Psoas muscle (tissue), 8 donors: ENCODE data around the gene TECPR2. TPM values are rescaled to one million over a fixed set of nuclear protein-coding genes. Genes with fewer than 3 reads are reported as not detected.

Experiments used
- ATAC-seq, 4 donors: fragments of 200-7000 bp; cut with Tn5 transposase; one replicate each; pipeline ENCODE4 v1.9.1; 2020; ENCODE audit warnings: moderate library complexity in 3 of 4, mild to moderate bottlenecking in 2 of 4
- DNase-seq, 2 donors: peaks; one replicate each; pipeline ENCODE4 v3.0.0-alpha.2; 2020
- H3K27ac ChIP-seq: fragments of 200-600 bp; one replicate; pipeline ENCODE4 v1.8.0; 2022
- H3K27me3 ChIP-seq, 3 donors: fragments of 200-600 bp in 1 of 3; one replicate each; pipeline versions ENCODE4 v1.6.1 to v1.8.0; 2013 to 2022; ENCODE audit warnings: low read length in 2 of 3, mild to moderate bottlenecking in 2 of 3, moderate library complexity in 1 of 3; ENCODE audit not compliant: insufficient read depth in 3 of 3
- H3K36me3 ChIP-seq, 2 donors: fragments of 200-600 bp in 1 of 2; one replicate each; pipeline versions ENCODE4 v1.6.1 to v1.8.0; 2013 to 2022; ENCODE audit warnings: low read depth in 1 of 2, mild to moderate bottlenecking in 1 of 2, moderate library complexity in 1 of 2; ENCODE audit not compliant: insufficient read depth in 1 of 2
- H3K4me1 ChIP-seq: fragments of 200-600 bp; one replicate; pipeline ENCODE4 v1.8.0; 2022
- H3K4me3 ChIP-seq: fragments of 200-600 bp; one replicate; pipeline ENCODE4 v1.8.0; 2022; ENCODE audit warnings: mild to moderate bottlenecking
- H3K9me3 ChIP-seq: fragments of 200-600 bp; one replicate; pipeline ENCODE4 v1.8.0; 2022
- WGBS, 3 donors: extraction: QIAGEN DNeasy Blood & Tissue Kit; methylation state at CpG; one replicate each; pipeline versions ENCODE4 v1.1.6 to v1.1.7; 2013; 5-methylcytosine and 5-hydroxymethylcytosine counted together
- intact Hi-C, 2 donors: fragments of 100-400 bp; cut with DNase I; formaldehyde crosslinking; loops; one replicate each; pipeline versions ENCODE4 v1.11.0 to v1.14.2; 2022
- polyA plus RNA-seq, 3 donors: library from polyadenylated mRNA; stranded (reverse); fragments of 200-250 nt; gene quantifications; one replicate each; pipeline ENCODE4 v1.2.3, GENCODE V29; 2013
- total RNA-seq, 4 donors: library from RNA; stranded (reverse); fragmentation: NEBNext Ultra II Directional in 2 of 4; extraction: Animal tissue kit (Norgen Biotek cat#: 25700) in 2 of 4; gene quantifications; one replicate each; pipeline versions ENCODE4 v1.2.1 to v1.2.4, GENCODE V29; 2021 to 2023
- TF ChIP-seq, protein P1 (sequence below): fragments of 200-600 bp; IDR thresholded peaks from one replicate; pipeline ENCODE4 v1.8.0; 2022; ENCODE audit warnings: antibody characterized with exemption
- donor health status: healthy with polysubstance abuse.
- donor health status: DM: no; HTN: no; CAD: no; lungs with moderate emphysema.
- donor health status: Bipolar disorder and iron deficiency.
- donor health status: healthy.
- donor health status: DM: yes; HTN: yes; CAD: no.
- donor health status: DM: no; HTN: no; CAD: no.
- donor health status: DM: no; HTN: no; CAD: no.
- donor health status: DM: yes; HTN: yes; CAD: no.

TECPR2 gene
- total and polyA plus RNA-seq, 7 donors, result 5.7 to 22.5 (median 16.4) TPM

DNA sequence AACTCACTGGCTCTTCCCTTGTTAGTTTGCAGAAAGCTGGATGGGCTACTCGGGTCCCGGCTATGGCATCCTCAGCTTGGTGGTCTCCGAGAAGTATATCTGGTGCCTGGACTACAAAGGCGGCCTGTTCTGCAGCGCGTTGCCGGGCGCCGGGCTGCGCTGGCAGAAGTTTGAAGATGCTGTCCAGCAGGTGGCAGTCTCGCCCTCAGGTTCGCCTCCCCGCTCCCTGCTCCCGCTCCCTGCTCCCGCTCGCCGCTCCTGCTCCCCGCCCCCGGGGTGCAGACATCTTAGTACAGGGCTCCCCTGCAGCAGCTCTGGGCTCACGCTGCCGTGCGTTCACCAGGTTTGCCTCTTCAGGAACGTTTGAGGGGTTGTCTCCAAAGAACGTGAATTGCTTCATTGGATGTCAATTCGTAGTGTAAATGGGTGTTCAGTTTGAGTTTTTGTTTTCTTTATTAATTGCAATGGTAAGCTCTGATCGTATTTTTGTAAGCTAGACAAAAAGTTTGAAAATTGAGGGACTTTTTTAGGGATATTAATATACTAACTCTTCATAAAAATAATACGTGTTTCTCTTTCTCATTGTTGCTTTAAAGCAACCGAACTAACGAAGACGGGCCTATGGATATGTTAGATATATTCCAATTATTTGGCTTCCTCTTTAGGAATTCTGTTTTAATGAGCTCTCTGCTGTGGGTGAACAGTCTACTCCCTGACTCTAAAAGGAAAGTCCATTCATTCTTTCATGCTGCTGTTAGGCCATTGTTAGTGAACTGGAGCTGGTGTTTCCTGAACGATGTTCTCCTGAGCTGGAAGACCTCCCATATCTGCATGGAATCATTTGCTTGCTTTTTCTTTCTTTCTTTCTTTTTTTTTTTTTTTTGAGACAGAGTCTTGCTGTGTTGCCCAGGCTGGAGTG, 75.5 kb downstream of the TECPR2 start:
- 11 to 25% (median 21%) methylated on average over 31 of the region's 31 CpGs for WGBS, 3 donors
- Histone ChIP-seq H3K9me3 (no peaks in the 10 kb centered on the region), H3K27me3 (no peaks in the 10 kb centered on the region), H3K36me3 (peaks cover 0 to 74% of the 10 kb centered on the region in 2 donors), H3K4me1 (peaks cover 25% of the 10 kb centered on the region), H3K4me3 (peak overlapping the region; percentile 64), H3K27ac (no peak overlapping the region)
- TF ChIP-seq, protein P1, sequence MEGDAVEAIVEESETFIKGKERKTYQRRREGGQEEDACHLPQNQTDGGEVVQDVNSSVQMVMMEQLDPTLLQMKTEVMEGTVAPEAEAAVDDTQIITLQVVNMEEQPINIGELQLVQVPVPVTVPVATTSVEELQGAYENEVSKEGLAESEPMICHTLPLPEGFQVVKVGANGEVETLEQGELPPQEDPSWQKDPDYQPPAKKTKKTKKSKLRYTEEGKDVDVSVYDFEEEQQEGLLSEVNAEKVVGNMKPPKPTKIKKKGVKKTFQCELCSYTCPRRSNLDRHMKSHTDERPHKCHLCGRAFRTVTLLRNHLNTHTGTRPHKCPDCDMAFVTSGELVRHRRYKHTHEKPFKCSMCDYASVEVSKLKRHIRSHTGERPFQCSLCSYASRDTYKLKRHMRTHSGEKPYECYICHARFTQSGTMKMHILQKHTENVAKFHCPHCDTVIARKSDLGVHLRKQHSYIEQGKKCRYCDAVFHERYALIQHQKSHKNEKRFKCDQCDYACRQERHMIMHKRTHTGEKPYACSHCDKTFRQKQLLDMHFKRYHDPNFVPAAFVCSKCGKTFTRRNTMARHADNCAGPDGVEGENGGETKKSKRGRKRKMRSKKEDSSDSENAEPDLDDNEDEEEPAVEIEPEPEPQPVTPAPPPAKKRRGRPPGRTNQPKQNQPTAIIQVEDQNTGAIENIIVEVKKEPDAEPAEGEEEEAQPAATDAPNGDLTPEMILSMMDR, result peak; percentile 80
- ATAC-seq (peak; percentile 71 to 86 (median 82)), DNase-seq (peak; percentile 90 to 94)
- intact Hi-C loops, result loop anchor here (1.0 to 2.0 kb wide), 2 partner anchors 77 to 78 kb away; no protein-coding TSS in a partner anchor

DNA sequence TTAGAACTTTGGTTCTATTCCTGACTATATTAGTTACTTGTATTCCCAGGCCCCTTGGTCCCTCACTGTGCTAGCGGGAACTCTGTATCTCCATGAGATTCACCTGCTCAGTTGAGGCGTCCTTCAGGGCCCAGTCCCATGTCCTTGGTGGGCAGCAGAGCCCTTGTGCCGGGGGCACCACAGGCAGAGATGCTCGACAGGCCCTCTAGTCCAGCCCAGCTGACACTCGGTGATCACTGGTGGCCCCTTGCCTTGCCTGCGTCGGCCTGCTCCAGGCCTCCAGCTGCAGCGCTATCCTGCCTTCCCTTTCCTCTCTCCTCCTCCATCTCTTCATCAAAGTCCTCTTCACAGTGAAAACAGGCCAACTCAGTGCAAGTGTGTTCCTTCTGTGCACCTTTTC, 76.8 kb downstream of the TECPR2 start:
- peaks cover 25% of the 10 kb centered on the region for H3K4me1 ChIP-seq
- intact Hi-C loops, result loop anchor here in 1 of 2 donors (2.0 kb wide), 1 partner anchor 75 kb away; no protein-coding TSS in a partner anchor
- no peaks in the 10 kb centered on the region for H3K9me3 ChIP-seq
- ATAC-seq, result no peak
- TF ChIP-seq, protein P1, result no peak
- no peaks in the 10 kb centered on the region for H3K27me3 ChIP-seq
- no peak overlapping the region for H3K27ac ChIP-seq
- no peak for DNase-seq
- H3K36me3 ChIP-seq, result peaks cover 0 to 73% of the 10 kb centered on the region in 2 donors
- WGBS, 3 donors, result 93 to 95% (median 94%) methylated on average over 8 of the region's 8 CpGs
- no peak overlapping the region for H3K4me3 ChIP-seq

DNA sequence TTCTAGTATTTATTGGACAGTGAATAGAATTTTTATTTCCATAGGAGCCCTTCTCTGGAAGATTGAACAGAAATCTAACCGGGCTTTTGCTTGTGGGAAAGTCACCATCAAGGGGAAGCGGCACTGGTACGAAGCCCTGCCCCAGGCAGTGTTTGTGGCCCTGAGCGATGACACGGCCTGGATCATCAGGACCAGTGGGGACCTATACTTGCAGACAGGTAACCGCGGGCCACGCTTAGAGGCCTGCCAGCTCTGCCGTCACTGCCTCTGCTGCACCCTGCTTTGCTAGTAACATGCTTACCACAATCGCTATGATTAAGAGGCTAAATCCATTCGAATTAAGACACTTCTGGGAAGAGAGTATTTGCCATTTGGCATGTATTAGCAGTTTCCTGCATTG, 77.7 kb downstream of the TECPR2 start:
- TF ChIP-seq, protein P1, result no peak
- intact Hi-C loops, result no loop called here
- Histone ChIP-seq H3K36me3 (peaks cover 0 to 73% of the 10 kb centered on the region in 2 donors), H3K9me3 (no peaks in the 10 kb centered on the region), H3K27me3 (no peaks in the 10 kb centered on the region), H3K4me3 (no peak overlapping the region), H3K4me1 (peaks cover 25% of the 10 kb centered on the region), H3K27ac (no peak overlapping the region)
- WGBS, 3 donors, result 96 to 98% (median 96%) methylated on average over 11 of the region's 11 CpGs
- ATAC-seq (no peak), DNase-seq (no peak)

DNA sequence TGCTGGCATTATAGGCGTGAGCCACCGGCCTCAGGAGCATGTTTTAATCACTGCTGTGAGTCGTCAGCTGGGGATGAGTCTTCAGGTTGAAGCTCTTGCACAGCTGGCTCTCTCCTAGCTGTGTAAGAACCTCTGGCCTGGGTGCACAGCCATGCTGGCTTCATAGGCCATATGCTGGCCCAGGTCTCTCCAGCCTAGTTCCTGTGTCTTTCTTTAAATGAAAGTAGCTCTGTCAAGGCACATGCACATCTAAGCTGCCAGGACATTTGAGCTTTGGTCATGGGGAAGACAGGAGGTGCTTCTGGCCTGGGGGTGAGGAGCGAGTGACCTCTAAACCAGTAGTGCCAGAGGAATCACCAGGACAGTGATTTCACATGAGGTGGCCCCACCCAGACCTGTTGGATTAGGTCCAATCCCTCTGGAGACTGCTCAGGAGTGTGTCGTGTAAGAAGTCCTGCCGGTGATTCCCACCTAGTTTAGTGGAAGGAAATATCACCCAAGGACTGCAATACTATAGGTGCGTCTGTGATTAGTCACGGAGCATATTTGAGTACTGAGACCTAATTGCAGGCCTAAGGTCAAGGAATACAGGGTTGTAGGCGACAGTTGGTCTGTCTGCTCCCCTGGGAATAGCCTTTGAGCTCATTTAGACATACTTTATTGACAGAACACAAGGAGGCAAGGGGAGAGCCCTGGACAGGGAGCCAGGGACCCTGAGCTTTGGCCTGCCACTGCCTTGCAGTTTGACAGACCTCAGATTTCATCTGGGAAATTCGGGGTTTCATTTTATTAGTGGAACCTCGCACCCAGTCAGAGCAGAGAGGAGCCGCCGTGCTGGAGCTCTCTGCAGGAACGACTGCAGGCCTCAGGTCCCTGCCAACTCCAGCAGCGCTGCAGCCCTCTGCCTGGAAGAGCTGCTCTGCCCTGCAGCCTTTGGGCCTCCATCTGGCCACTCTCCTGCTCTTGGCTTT, 79.8 kb downstream of the TECPR2 start:
- Histone ChIP-seq H3K4me3 (no peak overlapping the region), H3K4me1 (peaks cover 25% of the 10 kb centered on the region), H3K27me3 (no peaks in the 10 kb centered on the region), H3K27ac (peak overlapping the region; percentile 81), H3K9me3 (no peaks in the 10 kb centered on the region), H3K36me3 (peaks cover 0 to 81% of the 10 kb centered on the region in 2 donors)
- WGBS, 3 donors, result 42 to 78% (median 57%) methylated on average over 15 of the region's 15 CpGs
- intact Hi-C loops, result no loop called here
- ATAC-seq (peak; percentile 66 to 82 (median 78)), DNase-seq (peak in 1 of 2 donors; percentile 70)
- TF ChIP-seq, protein P1, result no peak
